GDM1 (cell line): Measurements from ENCODE around the gene ICA1L.
"Not testable (repeated sequence)": the region's sequence is repeated elsewhere in the genome, so short reads cannot be mapped to it uniquely, and the experiment has no call there.

Source experiments
- DNase-seq: peaks from one replicate; lab custom pipeline; 2025; lab: John Stamatoyannopoulos, UW

Gene ICA1L

DNA sequence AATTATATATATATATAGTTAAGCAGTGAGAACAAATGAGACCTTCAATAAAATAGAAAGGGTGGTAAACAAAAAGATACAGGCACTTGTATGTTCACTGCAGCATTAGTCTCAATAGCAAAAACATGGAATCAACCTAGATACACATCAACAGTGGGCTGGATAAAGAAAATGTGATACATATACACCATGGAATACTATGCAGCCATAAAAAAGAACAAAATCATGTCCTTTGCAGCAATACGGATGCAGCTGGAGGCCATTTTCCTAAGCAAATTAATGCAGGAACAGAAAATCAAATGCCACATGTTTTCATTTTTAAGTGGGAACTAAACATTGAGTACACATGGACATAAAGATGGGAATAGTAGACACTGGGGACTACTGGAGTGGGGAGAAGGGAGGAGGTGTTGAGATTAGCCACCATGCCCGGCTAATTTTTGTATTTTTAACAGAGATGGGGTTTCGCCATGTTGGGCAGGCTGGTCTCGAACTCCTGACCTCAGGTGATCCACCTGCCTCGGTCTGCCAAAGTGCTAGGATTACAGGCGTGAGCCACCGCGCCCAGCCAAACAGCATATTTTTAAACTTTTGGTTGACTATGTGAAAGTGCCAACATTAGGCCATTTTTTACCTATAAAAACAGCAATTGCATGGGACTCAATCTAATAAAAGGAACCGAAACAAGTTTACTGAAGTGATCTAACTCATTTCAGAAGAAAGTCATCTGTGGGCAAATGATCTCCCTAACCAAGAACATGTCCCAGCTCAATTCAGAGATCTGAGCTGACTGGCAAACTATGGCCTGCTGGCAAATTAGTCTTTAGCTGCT, 23.7 kb downstream of the ICA1L start:
- DNase-seq = no peak

DNA sequence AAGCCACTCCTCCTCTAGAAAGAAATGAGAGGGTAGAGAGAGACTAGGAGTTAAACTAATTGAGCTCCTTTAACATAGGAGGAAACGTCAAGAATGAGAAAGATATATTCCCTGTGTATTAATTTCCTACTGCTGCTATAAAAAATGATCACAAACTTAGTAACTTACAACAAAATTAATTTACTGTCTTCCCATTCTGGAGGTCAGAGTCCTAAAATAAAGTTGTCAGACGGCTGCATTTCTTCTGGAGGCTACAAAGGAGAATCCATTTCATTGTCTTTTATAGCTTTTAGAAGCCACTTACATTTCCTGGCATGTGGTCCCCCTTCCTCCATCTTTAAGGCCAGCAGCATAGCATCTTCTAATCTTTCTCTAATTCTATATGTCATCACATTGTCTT, 26.9 kb downstream of the ICA1L start:
- no peak for DNase-seq

DNA sequence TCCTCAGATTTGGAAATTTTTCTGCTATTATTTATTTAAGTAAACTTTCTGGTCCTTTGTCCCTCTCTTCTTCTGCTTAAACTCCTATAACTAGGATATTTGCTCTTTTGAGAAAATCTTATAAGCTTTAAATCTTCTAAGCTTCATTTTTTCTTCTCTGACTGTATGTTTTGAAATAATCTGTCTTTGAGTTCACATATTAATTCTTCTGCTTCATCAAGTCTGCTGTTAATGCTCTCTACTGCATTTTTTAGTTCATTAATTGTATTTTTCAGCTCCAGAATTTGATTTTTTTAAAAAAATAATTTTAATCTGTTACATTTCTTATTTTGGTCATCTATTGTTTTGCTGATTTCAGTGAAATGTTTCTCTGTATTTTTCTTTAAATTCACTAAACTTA, 28.9 kb downstream of the ICA1L start:
- no peak for DNase-seq

DNA sequence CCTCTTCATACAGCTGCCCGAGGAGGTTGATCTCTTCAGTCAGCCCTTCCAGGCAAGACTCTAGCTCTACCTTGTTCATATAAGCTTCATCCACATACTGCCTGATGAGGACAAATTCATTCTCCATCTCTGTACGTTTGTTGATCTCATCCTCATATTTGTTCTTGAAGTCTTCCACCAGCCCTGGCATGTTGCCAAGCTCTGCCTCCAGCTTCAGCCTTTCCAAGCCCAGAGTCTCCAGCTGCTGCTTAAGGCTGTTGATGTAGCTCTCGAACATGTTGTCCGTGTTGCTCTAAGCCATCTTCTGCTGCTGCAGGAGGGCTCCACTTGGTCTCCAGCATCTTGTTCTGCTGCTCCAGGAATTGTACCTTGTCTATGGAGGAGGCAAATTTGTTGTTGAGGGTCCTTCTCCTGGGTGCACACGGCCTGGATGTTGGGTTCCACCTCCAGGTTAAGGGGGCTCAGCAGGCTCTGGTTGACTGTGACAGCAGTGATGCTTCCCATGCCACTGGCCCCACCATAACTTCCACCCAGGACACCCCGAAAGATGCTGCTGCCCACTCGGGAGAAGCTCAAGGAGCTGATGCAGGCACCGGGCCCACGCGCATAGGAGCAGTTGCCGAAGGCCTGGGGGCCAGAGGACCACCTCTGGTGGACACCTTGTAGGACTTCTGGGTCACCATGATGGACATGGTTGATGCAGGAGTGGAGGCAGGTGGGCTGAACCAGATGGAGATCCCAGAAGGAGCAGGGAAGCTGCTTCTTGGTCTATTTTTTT, 30.3 kb downstream of the ICA1L start:
- no peak for DNase-seq

DNA sequence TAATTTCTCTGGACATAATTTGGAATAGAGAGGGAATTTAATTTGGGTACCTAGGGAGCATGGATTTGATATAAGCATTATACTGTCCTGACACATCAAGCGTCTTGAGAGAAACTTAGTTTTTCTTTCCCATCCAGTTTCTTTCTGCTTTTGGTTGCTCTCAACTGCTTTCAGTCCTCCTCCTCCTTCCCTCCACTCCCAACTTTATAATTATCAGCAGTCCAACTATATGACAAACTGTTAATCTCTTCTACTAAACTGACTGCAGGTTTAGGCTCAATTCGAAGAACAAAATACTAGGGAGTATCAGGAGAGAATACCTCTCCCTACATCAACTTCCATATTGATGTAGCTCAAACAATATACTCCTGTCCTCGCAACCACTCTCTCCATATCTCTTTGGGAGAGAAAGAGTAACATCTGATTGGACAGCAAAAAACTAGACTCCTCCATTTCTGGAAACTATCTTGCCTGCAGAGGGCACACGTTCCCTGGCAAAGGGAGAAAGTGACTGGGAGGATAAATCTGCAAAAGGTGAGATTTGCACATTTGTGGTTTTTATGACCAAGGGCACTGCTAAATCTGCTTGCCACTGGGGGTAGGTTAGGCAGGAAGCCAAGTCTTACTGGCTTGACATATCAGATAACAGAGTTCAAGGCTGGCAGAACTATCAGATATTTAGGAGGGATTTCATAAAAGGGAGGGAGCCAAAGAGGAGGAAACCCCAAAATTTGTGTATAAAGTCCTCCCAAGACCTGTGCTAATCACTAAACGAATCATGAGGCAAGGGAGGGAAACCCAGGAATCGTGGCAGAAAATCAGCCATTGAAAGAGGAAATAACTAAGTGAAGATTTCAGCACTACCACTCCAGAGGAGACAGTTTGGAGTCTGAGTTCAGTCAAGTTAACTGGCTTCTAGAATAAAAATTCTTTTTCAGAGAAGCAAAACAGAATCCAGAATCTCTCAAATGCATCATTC, 40.0 kb downstream of the ICA1L start:
- peak; percentile 46 for DNase-seq

DNA sequence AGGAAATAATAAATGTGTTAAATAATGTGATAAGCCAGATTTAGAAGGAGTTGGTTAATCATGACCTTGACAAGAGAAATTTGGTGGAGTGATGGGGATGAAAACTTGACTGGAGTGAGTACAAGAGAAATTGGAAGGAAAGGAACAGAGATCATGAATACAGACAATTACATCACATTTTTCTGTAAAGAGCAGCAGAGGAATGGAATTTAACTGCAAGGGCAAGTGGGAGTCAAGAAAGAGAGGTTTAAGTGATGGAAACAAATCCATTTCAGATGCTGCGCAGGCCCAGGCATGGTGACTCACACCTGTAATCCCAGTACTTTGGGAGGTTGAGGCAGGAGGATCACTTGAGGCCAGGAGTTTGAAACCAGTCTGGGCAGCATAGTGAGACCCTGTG, 46.7 kb downstream of the ICA1L start:
- DNase-seq = no peak

DNA sequence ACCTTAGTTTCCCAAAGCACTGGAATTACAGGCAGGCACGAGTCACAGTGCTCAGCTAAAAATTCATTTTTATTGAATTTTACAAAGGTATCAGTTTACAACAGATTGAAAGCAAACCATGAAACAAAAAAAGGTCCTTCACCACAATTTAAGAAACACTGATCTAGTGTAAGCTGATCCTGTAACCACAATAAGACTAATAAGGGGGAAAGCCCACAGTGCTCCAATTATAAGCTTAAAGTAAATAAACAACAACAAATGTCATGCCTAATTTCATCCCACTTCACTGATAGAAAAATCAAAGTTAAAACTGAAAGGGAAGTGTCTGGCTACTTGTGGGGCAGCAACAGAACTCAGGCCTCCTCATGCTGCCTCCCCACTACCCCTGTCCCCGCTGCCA, 49.2 kb downstream of the ICA1L start:
- DNase-seq = no peak

DNA sequence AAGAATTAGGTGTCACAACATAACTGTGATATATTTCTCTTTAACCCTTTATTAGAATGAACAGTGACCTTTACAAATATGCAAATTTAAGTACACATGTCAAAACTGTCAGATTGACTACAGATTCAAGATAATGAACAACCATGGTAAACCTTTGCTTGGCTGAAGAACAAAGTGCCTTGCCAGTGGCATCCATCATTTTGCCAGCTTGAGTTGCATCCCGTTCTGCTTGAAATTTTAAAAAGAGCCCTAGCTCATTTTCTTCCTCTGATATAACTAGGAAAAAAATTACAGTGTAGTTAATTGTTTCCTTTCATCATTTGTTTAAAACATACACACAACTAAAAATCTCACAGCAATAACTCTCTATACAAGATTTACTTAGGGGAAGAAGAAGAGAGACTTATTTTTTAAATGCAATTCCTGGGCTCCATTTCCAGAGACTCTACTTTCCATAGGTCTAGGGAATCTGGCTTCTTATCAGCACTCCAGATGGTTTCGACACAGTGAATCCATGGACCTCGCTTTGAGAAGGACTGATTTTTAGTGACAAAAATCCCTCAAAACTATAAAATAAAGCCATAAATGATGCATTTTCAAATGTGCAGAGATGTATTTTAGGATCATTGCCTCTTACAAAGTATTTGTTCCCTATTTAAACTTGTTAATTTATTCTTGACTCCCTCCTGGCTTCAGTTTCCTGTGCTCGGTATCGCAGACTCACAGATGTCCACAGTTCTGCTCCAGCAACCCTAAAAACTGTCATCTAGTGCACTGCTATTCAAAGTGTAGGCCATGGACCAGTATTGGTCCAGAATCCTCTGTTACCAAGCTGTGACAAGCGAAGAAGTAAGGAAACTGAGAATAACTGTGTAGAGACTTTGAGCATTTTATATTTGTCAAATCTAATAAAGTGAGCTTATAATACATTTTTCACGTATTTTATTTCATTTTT, 50.1 kb downstream of the ICA1L start:
- DNase-seq = no peak

DNA sequence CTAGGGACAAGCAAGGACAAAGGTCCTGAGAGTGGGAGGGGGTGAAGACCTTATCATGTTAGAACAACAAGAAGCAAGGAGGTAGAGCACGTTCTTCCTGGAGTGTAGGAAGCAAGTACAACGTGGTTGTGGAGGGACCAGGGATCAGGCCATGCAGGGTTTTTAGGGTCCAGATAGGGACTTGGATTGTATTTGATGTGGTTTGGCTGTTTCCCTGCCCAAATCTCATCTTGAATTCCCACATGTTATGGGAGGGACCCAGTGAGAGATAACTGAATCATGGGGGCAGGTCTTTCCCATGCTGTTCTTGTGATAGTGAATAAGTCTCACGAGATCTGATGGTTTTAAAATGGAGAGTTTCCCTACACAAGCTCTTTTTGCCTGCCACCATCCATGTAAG, 53.2 kb downstream of the ICA1L start:
- no peak for DNase-seq

DNA sequence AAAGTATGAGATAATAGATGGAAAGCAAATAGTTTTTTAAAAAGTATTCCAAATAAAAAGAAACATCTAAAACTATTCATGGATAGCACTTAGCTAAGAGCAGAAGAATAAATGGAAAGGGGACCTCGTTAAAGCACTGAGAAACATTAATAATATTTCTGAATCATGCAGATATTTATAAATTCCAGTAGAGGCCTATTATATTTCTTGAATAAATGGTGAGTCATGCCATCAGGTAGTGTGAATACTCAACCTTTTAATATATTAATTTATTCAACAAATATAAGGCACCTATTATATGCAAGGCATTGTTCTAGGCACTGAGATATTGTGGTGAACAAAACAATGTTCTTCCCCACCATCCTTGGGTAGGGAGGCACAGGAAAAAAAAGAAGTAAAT, 53.8 kb downstream of the ICA1L start:
- DNase-seq = no peak

DNA sequence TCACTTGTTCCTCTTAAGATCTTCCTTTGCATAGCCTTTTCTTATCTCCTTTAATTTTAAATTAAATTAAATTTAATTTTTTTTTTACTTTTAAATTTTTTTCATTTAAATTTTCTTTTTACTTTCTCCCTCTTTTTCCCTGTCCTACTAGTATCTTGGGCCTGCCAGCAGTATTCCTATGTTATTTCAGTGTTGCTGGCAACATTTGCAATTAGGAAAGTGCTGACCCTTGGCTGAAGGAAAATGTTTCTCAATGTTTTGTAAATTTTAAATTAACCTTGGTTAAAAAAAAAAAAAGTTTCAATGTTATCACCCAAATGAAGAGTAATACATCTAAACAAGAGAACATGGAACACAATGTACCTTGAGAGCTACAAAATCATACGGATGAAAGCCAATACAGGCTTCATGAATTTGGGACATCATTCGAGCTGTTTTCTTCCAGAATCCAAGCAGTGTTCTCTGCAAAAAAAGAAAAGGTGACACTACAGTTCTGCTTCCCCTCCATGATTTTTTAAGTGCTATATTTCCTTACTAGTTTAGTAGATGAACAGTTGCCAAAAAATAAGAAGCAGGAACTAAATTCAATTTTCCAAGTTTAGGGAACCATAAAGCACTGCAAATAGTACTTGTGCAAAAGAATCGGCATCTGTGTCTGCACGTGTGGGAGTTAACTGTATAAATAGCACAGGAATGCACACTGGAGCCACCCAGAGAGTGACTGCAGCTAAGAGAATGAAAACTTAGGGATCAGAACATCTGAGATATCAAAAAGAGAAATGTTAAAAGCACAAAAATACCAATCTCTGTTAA, 55.8 kb downstream of the ICA1L start:
- DNase-seq = no peak

DNA sequence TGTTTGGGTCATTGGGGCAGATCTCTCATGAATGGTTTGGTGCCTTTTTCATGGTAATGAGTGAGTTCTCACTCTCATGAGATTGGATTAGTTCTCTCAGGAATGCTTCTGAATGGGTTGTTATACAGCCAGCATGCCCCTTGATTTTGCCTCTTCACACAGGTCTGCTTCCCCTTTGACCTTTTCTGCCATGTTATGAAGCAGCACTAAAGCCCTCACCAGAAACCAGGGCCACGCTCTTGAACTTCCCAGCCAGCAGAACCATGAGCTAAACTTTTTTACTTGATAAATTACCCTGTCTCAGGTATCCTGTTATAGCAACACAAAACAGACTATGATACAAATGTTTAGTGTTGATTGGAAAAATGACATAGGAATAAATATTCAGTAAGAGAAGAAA, 57.3 kb downstream of the ICA1L start:
- no peak for DNase-seq

DNA sequence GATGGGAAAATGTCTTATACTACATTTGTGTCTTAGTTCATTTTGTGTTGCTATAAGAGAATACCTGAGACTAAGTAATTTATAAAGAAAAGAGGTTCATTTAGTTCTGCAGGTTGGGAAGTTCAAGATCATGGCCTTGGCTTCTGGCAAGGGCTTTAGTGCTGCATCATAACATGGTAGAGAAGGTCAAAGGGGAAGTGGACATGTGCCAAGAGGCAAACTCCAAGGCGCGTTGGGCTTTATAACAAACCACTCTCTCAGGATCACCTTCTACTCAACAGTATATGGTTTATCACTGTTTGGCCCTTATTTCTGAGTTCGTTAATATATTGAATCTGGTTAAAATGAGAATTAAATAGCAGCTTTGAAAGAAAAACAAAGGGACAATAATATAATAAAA, 58.2 kb downstream of the ICA1L start:
- DNase-seq = no peak

DNA sequence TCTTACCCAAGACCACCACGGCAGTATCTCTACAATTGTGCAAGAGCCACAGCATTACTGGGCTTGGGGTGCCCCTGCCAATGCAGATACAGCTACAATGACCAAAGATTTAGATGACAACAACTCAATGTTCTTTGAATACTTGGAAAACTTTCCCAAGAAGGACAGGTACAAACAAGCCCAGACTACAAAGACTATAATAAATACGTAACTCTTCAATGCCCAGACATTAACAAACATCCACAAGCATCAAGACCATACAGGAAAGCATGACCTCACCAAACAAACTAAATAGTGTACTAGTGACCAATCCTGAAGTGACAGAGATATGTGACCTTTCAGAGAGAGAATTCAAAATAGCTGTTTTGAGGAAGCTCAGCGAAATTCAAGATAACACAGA, 62.8 kb downstream of the ICA1L start:
- no peak for DNase-seq

DNA sequence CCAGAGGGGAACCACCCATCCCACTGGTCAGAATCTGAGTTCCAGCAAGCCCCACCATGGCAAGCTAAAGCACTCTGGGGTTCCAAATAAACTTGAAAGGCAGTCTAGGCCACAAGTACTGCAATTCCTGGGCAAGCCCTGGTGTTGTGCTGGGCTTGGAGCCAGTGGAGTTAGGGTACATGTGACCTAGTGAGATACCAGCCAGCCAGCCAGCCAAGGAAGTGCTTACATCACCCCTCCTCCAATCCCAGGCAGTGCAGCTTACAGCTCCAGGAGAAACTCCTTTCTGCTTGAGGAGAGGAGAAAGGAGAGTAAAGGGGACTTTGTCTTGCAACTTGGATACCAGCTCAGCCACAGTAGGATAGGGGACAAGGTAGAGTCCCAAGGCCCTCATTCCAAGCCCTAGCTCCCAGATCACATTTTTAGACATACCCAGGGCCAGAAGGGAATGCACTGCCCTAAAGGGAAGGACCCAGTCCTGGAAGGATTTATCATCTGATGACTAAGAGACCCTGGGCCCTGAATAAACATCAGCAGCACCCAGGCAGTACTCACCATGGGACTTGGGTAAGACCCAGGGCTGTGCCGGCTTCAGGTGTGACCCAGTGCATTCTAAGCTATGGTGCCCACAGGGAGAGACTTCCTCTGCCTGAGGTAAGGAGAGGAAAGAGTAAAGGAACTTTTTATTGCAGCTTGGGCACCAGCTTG, 64.0 kb downstream of the ICA1L start:
- DNase-seq = not testable (repeated sequence)

DNA sequence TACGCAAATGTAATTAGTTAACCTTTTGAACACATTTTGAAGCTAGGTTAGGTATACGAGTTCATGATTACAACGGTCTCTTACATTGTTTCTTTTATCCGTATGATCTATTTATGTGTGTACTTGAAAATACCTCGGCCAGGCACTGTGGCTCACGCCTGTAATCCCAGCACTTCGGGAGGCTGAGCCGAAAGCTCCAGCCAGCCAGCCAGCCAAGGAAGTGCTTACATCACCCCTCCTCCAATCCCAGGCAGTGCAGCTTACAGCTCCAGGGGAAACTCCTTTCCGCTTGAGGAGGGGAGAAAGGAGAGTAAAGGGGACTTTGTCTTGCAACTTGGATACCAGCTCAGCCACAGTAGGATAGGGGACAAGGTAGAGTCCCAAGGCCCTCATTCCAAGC, 65.7 kb downstream of the ICA1L start:
- DNase-seq = not testable (repeated sequence)

DNA sequence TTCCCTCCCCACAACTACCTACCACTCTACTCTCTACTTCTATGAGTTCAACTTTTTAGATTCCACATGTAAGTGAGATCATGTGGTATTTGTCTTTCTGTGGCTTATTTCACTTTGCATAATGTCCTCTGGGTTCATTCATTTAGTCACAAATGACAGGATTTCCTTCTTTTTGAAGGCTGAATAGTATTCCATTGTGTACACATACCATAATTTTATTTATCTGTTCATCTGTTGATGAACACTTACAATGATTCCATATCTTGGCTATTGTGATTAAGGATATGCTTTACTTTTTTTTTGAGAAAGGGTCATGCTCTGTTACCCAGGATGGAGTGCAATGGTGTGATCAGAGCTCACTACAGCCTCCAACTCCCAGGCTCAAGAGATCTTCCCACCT, 73.6 kb downstream of the ICA1L start:
- DNase-seq = no peak

DNA sequence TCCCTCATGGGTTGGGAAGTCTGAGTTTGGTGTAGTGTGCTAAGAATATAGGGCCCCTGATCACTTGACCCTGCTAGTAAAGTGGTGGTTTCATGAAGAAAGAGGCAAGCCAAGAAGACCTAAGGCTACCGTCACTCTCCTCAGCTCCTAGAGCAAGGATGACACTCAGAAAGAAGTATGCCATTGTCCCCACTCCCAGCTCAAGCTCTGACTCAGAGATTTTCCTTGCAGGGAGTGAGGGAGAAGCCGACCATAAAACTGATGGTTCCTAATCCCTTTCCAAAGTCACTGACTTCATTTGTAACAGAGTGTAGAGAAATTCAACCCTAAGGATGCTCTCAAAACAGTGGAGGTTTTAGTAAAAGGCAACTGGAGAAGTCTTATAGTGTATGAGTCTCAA, 80.9 kb downstream of the ICA1L start:
- DNase-seq = no peak

DNA sequence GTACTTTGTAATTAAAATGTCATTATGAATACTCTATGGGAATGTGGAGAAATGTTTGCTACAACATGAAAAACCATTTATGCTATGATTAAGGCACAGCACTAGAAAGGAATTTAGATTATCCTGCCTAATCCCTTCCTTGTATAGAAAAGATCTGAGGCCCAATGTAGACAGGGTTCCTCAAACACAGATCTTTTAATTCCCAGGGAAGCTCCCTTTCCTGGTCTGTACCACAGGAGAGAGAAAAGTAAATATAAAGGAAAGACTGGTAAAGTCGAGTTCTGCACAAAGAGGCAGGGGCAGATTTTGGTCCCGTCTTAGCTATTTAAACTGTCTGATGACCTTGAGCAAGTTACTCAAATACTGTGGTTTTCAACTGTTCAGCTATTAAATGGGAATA, 84.7 kb downstream of the ICA1L start:
- no peak for DNase-seq
